Hepatocyte (in vitro differentiated cells): ENCODE data around the gene GPR156. TPM values are rescaled to one million over a fixed set of nuclear protein-coding genes. Genes with fewer than 3 reads are reported as not detected.

ENCODE experiments used
- DNase-seq: peaks from one replicate; pipeline ENCODE4 v3.0.0-alpha.2; 2016; ENCODE audit warnings: low spot score
- H2AFZ ChIP-seq: fragments of 200-600 bp; sonication (generic); 2 replicates; pipeline ENCODE4 v1.6.0; 2016; ENCODE audit warnings: antibody characterized with exemption, mild to moderate bottlenecking
- H3K27ac ChIP-seq: fragments of 200-600 bp; sonication (generic); 2 replicates; pipeline ENCODE4 v1.5.1; 2016; ENCODE audit warnings: mild to moderate bottlenecking
- H3K27me3 ChIP-seq: fragments of 200-600 bp; sonication (generic); 2 replicates; pipeline ENCODE4 v1.6.1; 2016
- H3K36me3 ChIP-seq: fragments of 200-600 bp; sonication (generic); replicated peaks from 2 replicates; pipeline ENCODE4 v1.5.1; 2016; ENCODE audit warnings: low read depth; ENCODE audit not compliant: insufficient read depth
- H3K4me1 ChIP-seq: fragments of 200-600 bp; sonication (generic); 2 replicates; pipeline ENCODE4 v1.5.1; 2016; ENCODE audit warnings: mild to moderate bottlenecking, moderate library complexity; ENCODE audit not compliant: insufficient read depth
- H3K4me2 ChIP-seq: fragments of 200-600 bp; sonication (generic); 2 replicates; pipeline ENCODE4 v1.6.0; 2016
- H3K4me3 ChIP-seq: fragments of 200-600 bp; sonication (generic); 2 replicates; pipeline ENCODE4 v1.5.1; 2016; ENCODE audit warnings: mild to moderate bottlenecking
- H3K79me2 ChIP-seq: fragments of 200-600 bp; sonication (generic); 2 replicates; pipeline ENCODE4 v1.6.0; 2017; ENCODE audit warnings: mild to moderate bottlenecking
- H3K9me2 ChIP-seq: fragments of 200-600 bp; sonication (generic); replicated peaks from 2 replicates; pipeline ENCODE4 v1.6.0; 2017; ENCODE audit warnings: mild to moderate bottlenecking; ENCODE audit not compliant: insufficient read depth
- H3K9me3 ChIP-seq: fragments of 200-600 bp; sonication (generic); 2 replicates; pipeline ENCODE4 v1.5.1; 2016; ENCODE audit warnings: low read depth, mild to moderate bottlenecking
- H4K20me1 ChIP-seq: fragments of 200-600 bp; sonication (generic); 2 replicates; pipeline ENCODE4 v1.6.0; 2016; ENCODE audit warnings: mild to moderate bottlenecking; ENCODE audit not compliant: insufficient read depth, poor library complexity, severe bottlenecking
- EZH2 ChIP-seq: fragments of 200-600 bp; sonication (generic); IDR thresholded peaks from 2 replicates; pipeline ENCODE4 v1.6.1; 2016; ENCODE audit warnings: antibody characterized with exemption, mild to moderate bottlenecking, borderline replicate concordance
- EZH2phosphoT487 ChIP-seq: fragments of 200-600 bp; sonication (generic); IDR thresholded peaks from one replicate; pipeline ENCODE4 v1.6.1; 2018; ENCODE audit warnings: antibody characterized with exemption, mild to moderate bottlenecking, low read depth, moderate library complexity; ENCODE audit not compliant: unreplicated experiment, severe bottlenecking
- WGBS: methylation state at CpG from one replicate; pipeline ENCODE4 v1.1.6; 2016; ENCODE audit warnings: low lambda C conversion rate; ENCODE audit errors: missing lambda C conversion rate; 5-methylcytosine and 5-hydroxymethylcytosine counted together
- polyA plus RNA-seq: library from polyadenylated mRNA; unstranded; fragments of >200 nt; fragmentation: Nextera tagmentation; extraction: Ambion mirVana; gene quantifications from 2 replicates; pipeline ENCODE4 v1.2.1, GENCODE V29; 2016
- total RNA-seq: library from RNA; depleted of rRNA; stranded (reverse); fragments of >200 nt; gene quantifications from 2 replicates; pipeline ENCODE4 v1.2.3, GENCODE V29; 2014
- TF ChIP-seq, protein P1 (sequence below): fragments of 200-600 bp; sonication (generic); IDR thresholded peaks from 2 replicates; pipeline ENCODE4 v1.5.1; 2016; ENCODE audit warnings: antibody characterized with exemption, mild to moderate bottlenecking; ENCODE audit not compliant: poor library complexity

The GPR156 gene
- total and polyA plus RNA-seq, 2 experiments from 2014 or later, result 0.27 to 0.80 TPM

GRCh38 chr3:120286465-120286864 is 1.4 kb upstream of the GPR156 start:
- TF ChIP-seq EZH2, result no peak
- no peak for TF ChIP-seq EZH2phosphoT487
- TF ChIP-seq, protein P1, sequence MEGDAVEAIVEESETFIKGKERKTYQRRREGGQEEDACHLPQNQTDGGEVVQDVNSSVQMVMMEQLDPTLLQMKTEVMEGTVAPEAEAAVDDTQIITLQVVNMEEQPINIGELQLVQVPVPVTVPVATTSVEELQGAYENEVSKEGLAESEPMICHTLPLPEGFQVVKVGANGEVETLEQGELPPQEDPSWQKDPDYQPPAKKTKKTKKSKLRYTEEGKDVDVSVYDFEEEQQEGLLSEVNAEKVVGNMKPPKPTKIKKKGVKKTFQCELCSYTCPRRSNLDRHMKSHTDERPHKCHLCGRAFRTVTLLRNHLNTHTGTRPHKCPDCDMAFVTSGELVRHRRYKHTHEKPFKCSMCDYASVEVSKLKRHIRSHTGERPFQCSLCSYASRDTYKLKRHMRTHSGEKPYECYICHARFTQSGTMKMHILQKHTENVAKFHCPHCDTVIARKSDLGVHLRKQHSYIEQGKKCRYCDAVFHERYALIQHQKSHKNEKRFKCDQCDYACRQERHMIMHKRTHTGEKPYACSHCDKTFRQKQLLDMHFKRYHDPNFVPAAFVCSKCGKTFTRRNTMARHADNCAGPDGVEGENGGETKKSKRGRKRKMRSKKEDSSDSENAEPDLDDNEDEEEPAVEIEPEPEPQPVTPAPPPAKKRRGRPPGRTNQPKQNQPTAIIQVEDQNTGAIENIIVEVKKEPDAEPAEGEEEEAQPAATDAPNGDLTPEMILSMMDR, result no peak
- Histone ChIP-seq H3K36me3 (no peaks in the 10 kb centered on the region), H3K9me2 (no peaks in the 10 kb centered on the region), H3K27ac (no peak overlapping the region), H3K27me3 (peaks cover 37% of the 10 kb centered on the region), H3K79me2 (no peaks in the 10 kb centered on the region), H3K4me3 (no peak overlapping the region), H2AFZ (no peak overlapping the region), H3K4me1 (peaks cover 3% of the 10 kb centered on the region), H3K4me2 (no peak overlapping the region), H3K9me3 (no peaks in the 10 kb centered on the region), H4K20me1 (no peaks in the 10 kb centered on the region)
- DNase-seq, result no peak
- 72% methylated on average over 2 of the region's 2 CpGs for WGBS

- DNase-seq, result no peak
- H3K4me1 ChIP-seq, result peaks cover 3% of the 10 kb centered on the region
- no peaks in the 10 kb centered on the region for H3K9me3 ChIP-seq
- H2AFZ ChIP-seq, result peak overlapping the region; percentile 91
- no peaks in the 10 kb centered on the region for H3K36me3 ChIP-seq
- 42% methylated on average over 15 of the region's 15 CpGs for WGBS
- H3K27me3 ChIP-seq, result peaks cover 37% of the 10 kb centered on the region
- TF ChIP-seq EZH2phosphoT487 (no peak), EZH2 (no peak)
- TF ChIP-seq, protein P1, result no peak
- no peaks in the 10 kb centered on the region for H3K9me2 ChIP-seq
- no peak overlapping the region for H3K27ac ChIP-seq
- H3K79me2 ChIP-seq, result no peaks in the 10 kb centered on the region
- peak overlapping the region; percentile 92 for H3K4me2 ChIP-seq
- H3K4me3 ChIP-seq, result peak overlapping the region; percentile 83
- no peaks in the 10 kb centered on the region for H4K20me1 ChIP-seq
These were observed 453 bp upstream of the GPR156 start for GRCh38 chr3:120285508-120285841.

DNA sequence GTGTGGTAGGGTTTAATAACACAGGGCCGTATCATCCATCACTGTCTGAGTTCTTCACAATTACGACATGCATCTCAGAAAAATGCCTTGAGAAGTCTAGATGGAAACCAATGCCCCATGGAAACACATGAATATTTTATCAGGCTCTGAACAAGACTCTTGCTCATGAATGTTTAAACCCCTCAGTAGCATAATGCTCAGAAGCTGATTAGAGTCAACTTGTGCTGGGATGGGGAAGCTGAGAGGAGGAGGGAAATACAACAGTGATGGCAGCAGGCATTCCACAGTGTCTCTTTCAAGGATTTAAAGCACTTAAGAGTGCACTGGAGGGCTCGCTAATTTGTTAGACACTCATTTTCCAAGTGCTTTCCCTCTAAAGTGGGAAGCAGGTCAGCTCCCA is 3.8 kb downstream of the GPR156 start:
- Histone ChIP-seq H3K27ac (no peak overlapping the region), H3K79me2 (no peaks in the 10 kb centered on the region), H3K4me2 (no peak overlapping the region), H4K20me1 (no peaks in the 10 kb centered on the region), H2AFZ (no peak overlapping the region), H3K9me2 (no peaks in the 10 kb centered on the region), H3K4me3 (no peak overlapping the region), H3K9me3 (no peaks in the 10 kb centered on the region), H3K36me3 (no peaks in the 10 kb centered on the region), H3K27me3 (peaks cover 33% of the 10 kb centered on the region), H3K4me1 (peaks cover 3% of the 10 kb centered on the region)
- DNase-seq, result no peak
- WGBS, result 80% methylated on average over 3 of the region's 3 CpGs
- no peak for TF ChIP-seq EZH2phosphoT487
- TF ChIP-seq, protein P1, result no peak

DNA sequence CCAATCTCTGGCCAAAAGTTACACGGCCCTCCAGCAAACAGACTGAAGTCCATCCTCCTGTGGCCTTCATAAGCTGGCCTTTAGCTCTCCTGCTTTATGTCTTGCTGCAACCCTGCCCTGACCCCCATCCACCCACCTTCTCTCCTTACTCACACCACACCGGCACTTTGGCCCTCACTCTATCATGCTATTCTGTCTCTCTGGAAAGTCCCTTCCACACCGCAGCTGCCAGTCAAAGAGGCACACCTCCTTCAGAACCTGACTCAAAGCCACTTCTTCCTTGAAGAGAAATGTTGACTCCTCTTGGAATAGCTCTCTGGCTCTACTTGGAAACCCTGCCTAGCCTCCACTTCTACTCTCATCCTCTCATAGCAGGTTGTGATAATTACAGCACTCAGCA is 4.5 kb downstream of the GPR156 start:
- H3K9me2 ChIP-seq, result no peaks in the 10 kb centered on the region
- WGBS, result 90% methylated on average over 3 of the region's 3 CpGs
- no peaks in the 10 kb centered on the region for H3K9me3 ChIP-seq

More for the DNA sequence above, 4.5 kb downstream of the GPR156 start:
- Histone ChIP-seq H3K4me2 (no peak overlapping the region), H3K79me2 (no peaks in the 10 kb centered on the region), H3K4me3 (no peak overlapping the region), H4K20me1 (no peaks in the 10 kb centered on the region), H3K27me3 (peaks cover 28% of the 10 kb centered on the region), H3K36me3 (no peaks in the 10 kb centered on the region), H3K27ac (no peak overlapping the region), H3K4me1 (peaks cover 3% of the 10 kb centered on the region), H2AFZ (no peak overlapping the region)
- TF ChIP-seq EZH2 (no peak), EZH2phosphoT487 (no peak)
- TF ChIP-seq, protein P1, result no peak
- no peak for DNase-seq
